ENCODE results near the gene ITGAX. TPM values are rescaled to one million over a fixed set of nuclear protein-coding genes. Genes with fewer than 3 reads are reported as not detected.

ITGAX gene
- total RNA-seq, 5 donors from 2014 or later (not counting 1 experiment from before 2014, with no cell fraction given), result 1.4 to 4.3 (median 3.9) TPM

DNA sequence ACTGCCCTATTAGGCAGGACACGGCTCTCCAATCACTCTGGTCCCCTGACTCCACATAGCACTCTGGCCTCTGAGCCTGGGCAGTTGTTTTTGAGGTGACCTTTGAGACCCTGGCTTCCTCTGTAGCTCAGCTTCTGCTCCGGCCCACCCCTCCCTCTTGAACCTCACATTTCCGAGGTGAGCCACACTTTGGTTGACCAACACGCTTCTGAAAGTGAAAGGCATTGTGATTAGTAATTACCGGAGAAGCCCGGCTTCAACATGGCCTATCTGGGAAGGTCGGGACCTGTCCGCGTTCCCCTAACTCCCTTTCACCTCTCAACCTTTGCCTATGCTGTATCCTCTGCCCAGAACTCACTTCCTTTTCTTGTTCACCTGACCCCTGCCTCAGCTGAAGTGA, 10.3 kb upstream of the ITGAX start:
- peaks cover 0 to 9% of the 10 kb centered on the region in 2 experiments for H3K4me1 ChIP-seq (ENCODE audit: control insufficient read depth in 1 of 2, extremely low read depth in 1 of 2, insufficient read depth in 2 of 2, low read length in 2 of 2)

DNA sequence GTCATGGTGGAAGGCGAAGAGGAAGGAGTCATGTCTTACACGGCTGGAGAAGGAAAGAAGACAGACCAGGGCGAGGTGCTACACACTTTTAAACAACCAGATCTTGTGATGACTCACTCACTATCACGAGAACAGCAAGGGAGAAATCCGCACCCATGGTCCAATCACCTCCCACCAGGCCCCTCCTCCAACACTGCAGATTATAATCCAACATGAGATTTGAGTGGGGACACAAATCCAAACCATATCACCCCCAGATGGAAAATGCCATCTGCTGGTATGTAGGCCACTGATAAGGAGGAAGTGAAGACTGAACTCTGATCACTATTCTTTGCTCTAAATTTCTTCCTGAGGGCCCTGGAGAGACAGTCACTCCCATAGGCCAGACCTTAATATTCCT, 7.5 kb upstream of the ITGAX start:
- no peak for DNase-seq
- H3K4me1 ChIP-seq (ENCODE audit: control insufficient read depth in 1 of 2, extremely low read depth in 1 of 2, insufficient read depth in 2 of 2, low read length in 2 of 2), result peaks cover 0 to 21% of the 10 kb centered on the region in 2 experiments
- Mint-ChIP-seq H3K27ac (no peak overlapping the region), H3K9me3 (no peaks in the 10 kb centered on the region), H3K27me3 (peaks cover 4 to 7% of the 10 kb centered on the region in 2 donors), H3K4me3 (no peak overlapping the region), H3K36me3 (no peaks in the 10 kb centered on the region), H3K4me1 (peaks cover 11 to 21% (median 15%) of the 10 kb centered on the region in 3 donors)
- no peak overlapping the region for H3K4me3 ChIP-seq (ENCODE audit: control insufficient read depth in 1 of 2, extremely low read depth in 1 of 2, low read length in 1 of 2)
- ChIA-PET POLR2A (no interaction called here), CTCF (no interaction called here)
- ATAC-seq (replicated peaks in 1 of 4), result no peak
- 100% methylated on average over 2 of the region's 5 CpGs for WGBS (ENCODE audit: insufficient coverage)
- H3K27ac ChIP-seq (ENCODE audit: low read length), result no peak overlapping the region
- H3K27me3 ChIP-seq (replicated peaks in 1 of 2; ENCODE audit: control insufficient read depth in 2 of 2, extremely low read depth in 1 of 2, insufficient read depth in 2 of 2, low read length in 1 of 2), result peaks cover 0 to 16% of the 10 kb centered on the region in 2 experiments
- H3K9me3 ChIP-seq, result no peaks in the 10 kb centered on the region
- no peaks in the 10 kb centered on the region for H3K36me3 ChIP-seq (ENCODE audit: control insufficient read depth in 2 of 2, extremely low read depth in 1 of 2, insufficient read depth in 1 of 2, low read length in 1 of 2)

More for the DNA sequence above, 10.3 kb upstream of the ITGAX start:
- ATAC-seq (replicated peaks in 1 of 4), result no peak
- Mint-ChIP-seq H3K27me3 (peaks cover 0 to 4% of the 10 kb centered on the region in 2 donors), H3K36me3 (no peaks in the 10 kb centered on the region), H3K4me1 (peaks cover 5 to 13% (median 8%) of the 10 kb centered on the region in 3 donors), H3K27ac (no peak overlapping the region), H3K4me3 (no peak overlapping the region), H3K9me3 (no peaks in the 10 kb centered on the region)
- Histone ChIP-seq H3K36me3 (ENCODE audit: control insufficient read depth in 2 of 2, extremely low read depth in 1 of 2, insufficient read depth in 1 of 2, low read length in 1 of 2) (no peaks in the 10 kb centered on the region), H3K4me3 (ENCODE audit: control insufficient read depth in 1 of 2, extremely low read depth in 1 of 2, low read length in 1 of 2) (no peak overlapping the region), H3K9me3 (no peaks in the 10 kb centered on the region), H3K27ac (ENCODE audit: low read length) (no peak overlapping the region), H3K27me3 (replicated peaks in 1 of 2; ENCODE audit: control insufficient read depth in 2 of 2, extremely low read depth in 1 of 2, insufficient read depth in 2 of 2, low read length in 1 of 2) (peaks cover 0 to 4% of the 10 kb centered on the region in 2 experiments)
- no peak for DNase-seq
- POLR2A ChIA-PET, result no interaction called here
- CTCF ChIA-PET, result no interaction called here
- 43% methylated on average over 5 of the region's 9 CpGs for WGBS (ENCODE audit: insufficient coverage)

DNA sequence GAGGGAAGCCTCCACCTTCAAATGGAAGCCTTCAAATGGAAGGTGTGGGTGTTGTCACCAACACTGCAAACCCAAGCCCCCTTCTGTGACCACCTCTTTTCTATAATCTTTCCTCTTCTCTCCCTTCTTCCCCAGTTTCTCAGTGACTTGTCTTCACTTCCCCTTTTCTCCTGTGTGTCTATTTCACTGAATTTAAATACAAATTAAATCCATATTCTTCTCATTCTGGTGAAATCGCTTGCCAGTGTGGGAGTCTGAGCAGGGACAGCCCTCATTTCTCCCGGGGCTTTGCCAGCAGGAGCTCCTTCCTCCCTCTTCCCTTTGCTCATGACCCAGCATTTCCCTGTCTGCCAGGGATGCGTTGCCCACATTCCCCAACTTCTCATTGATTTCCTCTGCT, 6.4 kb upstream of the ITGAX start:
- DNase-seq (no peak), ATAC-seq (replicated peaks in 1 of 4) (no peak)
- Histone ChIP-seq H3K36me3 (ENCODE audit: control insufficient read depth in 2 of 2, extremely low read depth in 1 of 2, insufficient read depth in 1 of 2, low read length in 1 of 2) (no peaks in the 10 kb centered on the region), H3K27ac (ENCODE audit: low read length) (no peak overlapping the region), H3K4me1 (ENCODE audit: control insufficient read depth in 1 of 2, extremely low read depth in 1 of 2, insufficient read depth in 2 of 2, low read length in 2 of 2) (peaks cover 0 to 30% of the 10 kb centered on the region in 2 experiments), H3K9me3 (no peaks in the 10 kb centered on the region), H3K27me3 (replicated peaks in 1 of 2; ENCODE audit: control insufficient read depth in 2 of 2, extremely low read depth in 1 of 2, insufficient read depth in 2 of 2, low read length in 1 of 2) (peaks cover 0 to 20% of the 10 kb centered on the region in 2 experiments), H3K4me3 (ENCODE audit: control insufficient read depth in 1 of 2, extremely low read depth in 1 of 2, low read length in 1 of 2) (no peak overlapping the region)
- 21% methylated on average over 3 of the region's 3 CpGs for WGBS (ENCODE audit: insufficient coverage)
- Mint-ChIP-seq H3K4me1 (peaks cover 17 to 27% (median 23%) of the 10 kb centered on the region in 3 donors), H3K27me3 (peaks cover 4 to 13% of the 10 kb centered on the region in 2 donors), H3K4me3 (no peak overlapping the region), H3K27ac (no peak overlapping the region), H3K9me3 (no peaks in the 10 kb centered on the region), H3K36me3 (no peaks in the 10 kb centered on the region)
- CTCF ChIA-PET, result no interaction called here
- POLR2A ChIA-PET, result no interaction called here

DNA sequence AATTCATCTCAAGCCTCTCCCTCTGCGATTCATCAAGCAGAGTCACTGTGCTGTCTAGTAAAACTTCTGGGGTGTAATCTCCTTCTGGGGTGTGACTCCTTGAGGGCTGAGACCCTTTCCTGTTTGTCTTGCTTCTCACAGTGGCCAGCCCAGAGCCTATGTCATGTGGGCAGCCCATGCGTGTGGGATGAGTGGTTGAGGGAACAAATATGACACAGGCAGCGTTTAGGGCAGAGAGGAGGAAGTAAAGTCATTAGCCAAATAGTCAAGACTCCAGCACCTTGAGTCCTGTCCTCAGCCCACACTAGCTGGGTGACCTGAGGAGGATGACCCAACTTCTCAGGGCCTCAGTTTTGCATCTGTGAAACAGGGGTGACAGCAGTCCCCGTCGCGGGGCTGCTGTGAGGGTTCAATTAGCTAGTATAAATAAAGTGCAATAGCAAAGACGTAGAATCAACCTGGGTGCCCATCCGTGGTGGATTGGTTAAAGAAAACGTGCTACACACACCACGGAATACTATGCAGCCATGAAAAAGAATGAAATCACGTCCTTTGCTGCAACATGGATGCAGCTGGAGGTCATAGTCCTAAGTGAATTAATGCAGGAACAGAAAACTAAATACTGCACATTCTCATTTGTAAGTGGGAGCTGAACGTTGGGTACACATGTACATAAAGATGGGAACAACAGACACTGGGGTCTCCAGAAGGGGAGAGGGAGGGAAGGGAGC, 4.5 kb upstream of the ITGAX start:
- no peak overlapping the region for H3K27ac ChIP-seq (ENCODE audit: low read length)
- no peaks in the 10 kb centered on the region for H3K9me3 Mint-ChIP-seq
- CTCF ChIA-PET, result interaction anchor here in 1 of 2 donors (0.6 kb wide), 1 partner anchor 506 kb away, joined by 11 read pairs; no protein-coding TSS in a partner anchor
- POLR2A ChIA-PET, result no interaction called here
- H3K4me3 ChIP-seq (ENCODE audit: control insufficient read depth in 1 of 2, extremely low read depth in 1 of 2, low read length in 1 of 2), result no peak overlapping the region
- peaks cover 4 to 13% of the 10 kb centered on the region in 2 donors for H3K27me3 Mint-ChIP-seq
- peaks cover 0 to 16% of the 10 kb centered on the region in 2 experiments for H3K27me3 ChIP-seq (replicated peaks in 1 of 2; ENCODE audit: control insufficient read depth in 2 of 2, extremely low read depth in 1 of 2, insufficient read depth in 2 of 2, low read length in 1 of 2)
- ATAC-seq (replicated peaks in 1 of 4) (no peak), DNase-seq (peak in 2 of 35 experiments; percentile 10 to 38)
- peaks cover 25 to 33% (median 32%) of the 10 kb centered on the region in 3 donors for H3K4me1 Mint-ChIP-seq
- no peak overlapping the region for H3K4me3 Mint-ChIP-seq
- H3K36me3 ChIP-seq (ENCODE audit: control insufficient read depth in 2 of 2, extremely low read depth in 1 of 2, insufficient read depth in 1 of 2, low read length in 1 of 2), result no peaks in the 10 kb centered on the region
- 89% methylated on average over 8 of the region's 12 CpGs for WGBS (ENCODE audit: insufficient coverage)
- no peaks in the 10 kb centered on the region for H3K36me3 Mint-ChIP-seq
- no peaks in the 10 kb centered on the region for H3K9me3 ChIP-seq
- H3K4me1 ChIP-seq (ENCODE audit: control insufficient read depth in 1 of 2, extremely low read depth in 1 of 2, insufficient read depth in 2 of 2, low read length in 2 of 2), result peaks cover 4 to 38% of the 10 kb centered on the region in 2 experiments
- H3K27ac Mint-ChIP-seq, result no peak overlapping the region

DNA sequence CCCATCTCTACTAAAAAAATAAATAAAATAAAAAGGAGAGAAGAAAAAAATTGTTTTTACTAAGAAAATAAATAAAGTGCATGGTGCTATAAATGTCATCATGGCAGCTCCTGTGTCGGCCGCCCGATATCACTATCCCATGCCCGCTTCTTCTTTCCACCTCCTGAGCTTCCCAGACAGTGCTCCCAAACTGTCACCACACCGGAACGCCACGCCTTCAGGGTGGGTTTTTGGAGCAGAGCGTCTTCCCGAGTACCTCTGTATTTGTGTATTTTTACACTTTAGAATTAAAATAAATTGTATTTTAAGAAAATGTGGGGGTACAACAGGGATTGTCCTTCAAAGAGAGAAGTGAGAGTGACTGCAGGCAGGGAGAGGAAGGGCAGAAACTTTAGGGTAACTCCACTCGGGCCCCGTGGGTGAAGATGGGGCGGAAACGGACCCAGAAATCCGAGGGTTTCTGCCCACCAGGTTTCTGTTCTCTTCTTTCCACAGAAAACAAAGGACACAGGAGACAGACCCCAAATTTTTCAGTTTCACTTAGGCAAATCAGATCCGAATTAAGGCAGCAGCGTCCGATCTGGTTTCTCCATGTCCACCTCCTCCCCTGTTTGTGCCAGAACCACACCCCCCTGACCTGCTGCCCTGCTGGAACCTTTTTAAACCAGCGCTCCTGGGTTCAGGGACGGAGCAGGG, 3.6 kb upstream of the ITGAX start:
- DNase-seq (no peak), ATAC-seq (replicated peaks in 1 of 4) (no peak)
- Mint-ChIP-seq H3K4me3 (no peak overlapping the region), H3K36me3 (no peaks in the 10 kb centered on the region), H3K27ac (no peak overlapping the region), H3K9me3 (no peaks in the 10 kb centered on the region), H3K27me3 (peaks cover 4 to 13% of the 10 kb centered on the region in 2 donors), H3K4me1 (peaks cover 25 to 38% (median 33%) of the 10 kb centered on the region in 3 donors)
- CTCF ChIA-PET, result interaction anchor here in 1 of 2 donors (0.6 kb wide), 1 partner anchor 507 kb away, joined by 11 read pairs; no protein-coding TSS in a partner anchor
- Histone ChIP-seq H3K4me3 (ENCODE audit: control insufficient read depth in 1 of 2, extremely low read depth in 1 of 2, low read length in 1 of 2) (no peak overlapping the region), H3K4me1 (ENCODE audit: control insufficient read depth in 1 of 2, extremely low read depth in 1 of 2, insufficient read depth in 2 of 2, low read length in 2 of 2) (peaks cover 4 to 48% of the 10 kb centered on the region in 2 experiments), H3K27me3 (replicated peaks in 1 of 2; ENCODE audit: control insufficient read depth in 2 of 2, extremely low read depth in 1 of 2, insufficient read depth in 2 of 2, low read length in 1 of 2) (peaks cover 0 to 16% of the 10 kb centered on the region in 2 experiments), H3K9me3 (no peaks in the 10 kb centered on the region), H3K36me3 (ENCODE audit: control insufficient read depth in 2 of 2, extremely low read depth in 1 of 2, insufficient read depth in 1 of 2, low read length in 1 of 2) (no peaks in the 10 kb centered on the region), H3K27ac (ENCODE audit: low read length) (no peak overlapping the region)
- 79% methylated on average over 3 of the region's 19 CpGs for WGBS (ENCODE audit: insufficient coverage)
- POLR2A ChIA-PET, result no interaction called here

DNA sequence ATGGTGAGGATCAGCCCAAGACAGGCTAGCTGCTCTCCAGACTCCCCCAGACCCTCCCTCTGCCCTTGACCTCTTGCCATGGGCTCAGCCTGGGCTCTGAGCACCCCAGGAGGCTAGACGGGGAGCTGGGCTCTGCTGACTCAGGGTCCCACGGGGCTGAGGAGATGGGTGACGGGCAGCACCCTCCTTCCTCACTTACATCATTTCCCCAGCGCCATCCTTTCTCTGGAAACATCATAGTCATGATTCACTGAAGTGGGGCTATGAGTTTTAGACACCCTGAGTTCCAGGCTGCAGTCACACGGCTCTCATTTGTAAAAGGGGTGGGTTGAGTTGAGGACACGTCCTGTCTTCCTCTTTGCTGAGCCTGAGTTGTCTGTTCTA, 3.0 kb upstream of the ITGAX start:
- Mint-ChIP-seq H3K36me3 (no peaks in the 10 kb centered on the region), H3K9me3 (no peaks in the 10 kb centered on the region), H3K27me3 (peaks cover 4 to 13% of the 10 kb centered on the region in 2 donors), H3K4me1 (peaks cover 25 to 40% (median 33%) of the 10 kb centered on the region in 3 donors), H3K27ac (peak overlapping the region in 1 of 2 donors; percentile 44), H3K4me3 (no peak overlapping the region)
- no peak overlapping the region for H3K27ac ChIP-seq (ENCODE audit: low read length)
- ChIA-PET POLR2A (no interaction called here), CTCF (no interaction called here)
- H3K27me3 ChIP-seq (replicated peaks in 1 of 2; ENCODE audit: control insufficient read depth in 2 of 2, extremely low read depth in 1 of 2, insufficient read depth in 2 of 2, low read length in 1 of 2), result peaks cover 0 to 16% of the 10 kb centered on the region in 2 experiments
- H3K36me3 ChIP-seq (ENCODE audit: control insufficient read depth in 2 of 2, extremely low read depth in 1 of 2, insufficient read depth in 1 of 2, low read length in 1 of 2), result no peaks in the 10 kb centered on the region
- no peak for ATAC-seq (replicated peaks in 1 of 4)
- DNase-seq, result peak in 1 of 35 experiments; percentile 42
- H3K4me1 ChIP-seq (ENCODE audit: control insufficient read depth in 1 of 2, extremely low read depth in 1 of 2, insufficient read depth in 2 of 2, low read length in 2 of 2), result peaks cover 4 to 53% of the 10 kb centered on the region in 2 experiments
- H3K4me3 ChIP-seq (ENCODE audit: control insufficient read depth in 1 of 2, extremely low read depth in 1 of 2, low read length in 1 of 2), result no peak overlapping the region
- H3K9me3 ChIP-seq, result no peaks in the 10 kb centered on the region
- WGBS (ENCODE audit: insufficient coverage), result 46% methylated on average over 2 of the region's 6 CpGs

All from T-cell (primary cell).